Activated CD8-positive, alpha-beta memory T cell treated with anti-CD3 and anti-CD28 coated beads for 24 hours (primary cell): ENCODE results near the gene TRPV4.
A peak's percentile ranks its signal among the peaks of the same experiment; 100 is the strongest.

Experiments used
- DNase-seq: peaks from one replicate; pipeline ENCODE4 v3.0.0-alpha.2; 2020

Gene TRPV4

GRCh38 chr12:109760930-109761921 is 72.0 kb downstream of the TRPV4 start:
- peak; percentile 45 for DNase-seq

DNA sequence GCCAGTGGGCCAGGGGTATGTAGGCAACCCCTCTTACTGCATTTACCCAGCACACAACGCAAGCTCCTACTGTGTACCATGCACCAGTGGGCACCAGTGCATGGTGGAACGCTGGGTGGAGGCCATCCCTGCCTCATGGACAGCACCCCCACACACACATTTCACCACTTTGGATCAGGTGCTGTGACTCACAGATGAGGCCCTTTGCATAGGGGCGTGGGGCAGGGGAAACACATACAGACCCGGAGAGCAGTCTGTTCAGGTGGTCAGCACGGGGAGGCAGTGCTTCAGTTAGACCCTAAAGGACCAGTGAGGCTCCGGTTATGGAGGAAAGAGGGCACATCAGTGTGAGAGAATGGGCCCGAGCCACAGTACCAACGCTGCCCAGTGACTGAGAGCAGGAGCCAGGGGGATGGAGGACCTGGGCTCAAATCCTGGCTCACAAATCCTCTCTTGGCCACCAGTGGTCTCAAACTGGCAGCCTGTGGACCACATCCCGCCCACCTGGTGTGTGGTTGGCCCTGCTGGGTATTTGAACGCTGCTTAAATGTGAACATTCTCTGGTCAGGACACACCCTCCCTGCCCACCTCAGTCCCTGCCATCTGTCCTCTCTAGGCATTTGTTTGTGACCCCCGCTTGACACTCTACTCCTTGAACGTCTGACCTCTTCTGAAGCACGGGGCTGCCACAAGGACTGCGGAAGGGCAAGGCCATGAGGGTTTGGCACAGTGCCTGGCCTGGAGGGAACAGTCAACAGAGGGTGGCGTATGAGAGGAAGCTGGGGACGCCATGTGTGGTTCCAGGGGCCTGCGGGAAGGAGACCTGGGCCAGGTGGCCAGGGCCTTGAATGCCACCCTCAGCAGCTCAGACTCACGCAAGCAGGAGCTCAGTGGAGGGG is 72.9 kb downstream of the TRPV4 start:
- peak; percentile 47 for DNase-seq

DNA sequence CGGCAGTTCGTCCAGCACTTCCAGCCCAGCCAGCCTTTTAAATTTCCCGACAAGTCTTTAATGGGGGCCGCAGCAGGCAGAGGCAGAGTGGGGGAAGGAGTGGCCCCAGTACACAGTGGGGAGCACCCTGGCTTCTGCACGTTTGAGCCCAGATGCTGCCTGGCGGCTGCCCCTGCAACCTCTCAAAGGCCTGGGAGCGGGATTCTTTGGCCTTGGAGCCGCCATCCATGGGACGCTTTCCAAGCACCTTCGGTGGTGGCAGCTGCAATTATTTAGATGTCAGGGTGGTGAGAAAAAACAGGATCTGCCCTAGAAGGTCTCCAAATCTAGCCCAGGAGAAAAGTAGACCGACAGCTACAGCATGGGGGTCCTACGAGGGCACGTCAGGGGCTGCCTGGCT is 73.6 kb downstream of the TRPV4 start:
- peak; percentile 32 for DNase-seq

GRCh38 chr12:109758426-109759420 is 74.5 kb downstream of the TRPV4 start:
- DNase-seq: peak; percentile 50

DNA sequence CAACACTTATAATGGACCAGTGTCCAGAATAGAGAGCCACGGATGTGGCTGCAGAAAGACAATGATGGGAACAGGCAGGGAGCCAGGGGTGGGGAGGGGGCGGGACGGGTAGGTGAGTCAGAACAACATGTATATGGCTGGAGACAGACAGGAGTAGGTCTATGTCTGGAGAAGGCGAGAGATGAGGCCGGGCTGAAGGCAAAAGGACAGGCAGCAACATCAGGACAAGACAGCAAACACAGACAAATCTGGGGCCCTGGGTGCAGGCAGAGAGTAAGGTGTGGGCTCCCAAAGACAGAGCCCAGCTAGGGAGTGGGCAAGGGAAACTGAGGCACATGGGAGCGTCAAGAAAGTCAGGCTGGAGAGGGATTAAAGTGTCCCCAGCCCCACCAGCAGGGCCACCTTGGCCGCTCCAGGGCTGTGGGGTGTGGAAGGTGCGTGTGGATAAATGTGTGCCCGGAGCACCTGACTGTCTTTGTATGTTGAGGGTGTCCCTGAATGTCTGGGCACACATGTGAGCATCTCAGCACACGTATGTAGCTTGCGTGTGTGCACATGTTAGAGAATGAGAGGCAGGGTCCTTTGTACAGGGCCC is 75.4 kb downstream of the TRPV4 start:
- DNase-seq: peak; percentile 47

- DNase-seq: no peak
Observed at GRCh38 chr12:109756457-109756856, 76.7 kb downstream of the TRPV4 start.

- DNase-seq: no peak
Observed at GRCh38 chr12:109753959-109754358, 79.2 kb downstream of the TRPV4 start.

DNA sequence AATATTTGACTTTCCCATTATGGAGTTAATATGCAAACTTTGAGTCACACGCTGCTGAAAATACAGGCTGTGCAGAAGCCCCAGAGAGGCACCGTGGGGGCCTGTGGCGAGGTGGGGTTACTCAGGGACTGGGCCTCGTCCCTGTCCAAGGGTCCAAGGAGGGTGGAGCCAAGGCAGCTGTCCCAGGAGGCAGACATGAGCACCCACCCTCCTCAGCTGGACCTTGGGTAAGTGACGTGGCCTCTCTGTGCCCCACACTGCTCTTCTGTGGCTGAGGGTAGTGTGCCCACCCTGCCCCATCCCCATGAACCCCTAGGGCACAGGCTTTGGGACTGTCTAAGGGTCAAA is 80.2 kb downstream of the TRPV4 start:
- peak; percentile 17 for DNase-seq

- DNase-seq: peak; percentile 26
Observed at GRCh38 chr12:109752117-109753053, 80.8 kb downstream of the TRPV4 start.

DNA sequence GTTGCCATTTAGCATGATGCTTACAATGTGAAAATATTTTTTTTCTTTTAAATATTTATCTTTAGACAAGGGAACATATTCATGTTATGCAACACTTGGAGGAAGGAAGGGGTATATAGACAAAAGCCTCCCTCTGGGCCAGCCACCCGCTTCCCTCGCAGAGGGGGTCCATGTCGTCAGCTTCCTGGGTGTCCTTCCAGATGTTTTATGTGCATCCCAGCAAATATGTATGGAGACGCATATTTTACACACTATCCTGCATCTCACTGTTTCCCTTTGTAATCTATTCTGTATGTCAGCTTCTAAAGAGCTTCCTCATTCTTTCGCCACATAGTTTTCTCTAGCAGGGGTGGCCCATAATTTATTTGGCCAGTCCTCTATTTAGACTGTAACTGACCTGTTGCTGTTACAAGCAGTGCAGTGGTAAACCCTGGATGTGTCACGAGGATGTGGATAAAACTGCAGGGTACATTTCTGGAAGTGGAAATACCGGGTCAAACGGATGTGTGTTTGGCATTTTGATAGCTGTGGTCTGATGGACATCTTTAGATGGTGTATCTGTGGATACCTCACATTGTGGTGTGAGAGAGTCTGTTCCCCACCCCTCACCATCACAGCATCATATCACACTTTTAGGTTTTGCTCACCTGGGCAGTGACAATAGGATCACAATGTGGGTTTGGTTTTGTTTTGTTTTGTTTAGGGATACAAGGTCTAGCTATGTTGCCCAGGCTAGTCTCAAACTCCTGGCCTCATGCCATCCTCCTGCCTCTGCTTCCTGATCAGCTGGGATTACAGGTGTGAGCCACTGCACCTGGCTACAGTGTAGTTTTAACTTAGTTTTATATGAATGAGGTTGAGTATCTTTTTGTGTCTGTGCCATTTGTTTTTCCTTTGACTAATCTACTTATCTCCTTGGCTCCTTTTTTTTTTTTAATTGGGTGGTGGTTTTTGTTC is 87.9 kb downstream of the TRPV4 start:
- DNase-seq: no peak

DNA sequence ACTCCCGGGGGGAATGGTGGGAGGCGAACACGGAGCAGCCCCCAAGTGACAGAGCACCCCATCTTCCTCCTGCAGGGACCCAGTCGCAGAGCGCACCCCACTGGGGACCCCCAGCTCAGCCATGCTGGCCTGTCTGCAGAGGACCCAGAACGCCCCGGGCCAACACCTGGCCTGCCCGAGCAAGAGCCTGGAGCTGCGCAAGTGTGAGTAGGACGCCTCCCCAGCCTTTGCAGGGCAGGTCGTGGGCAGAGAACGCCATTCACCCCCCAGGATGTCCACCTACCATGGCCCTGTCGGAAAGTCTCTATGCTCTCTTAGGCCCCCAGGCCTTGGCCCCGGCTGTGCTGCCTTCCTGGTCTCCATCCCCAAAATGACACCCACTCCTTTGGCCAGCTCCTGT is 89.2 kb downstream of the TRPV4 start:
- no peak for DNase-seq

DNA sequence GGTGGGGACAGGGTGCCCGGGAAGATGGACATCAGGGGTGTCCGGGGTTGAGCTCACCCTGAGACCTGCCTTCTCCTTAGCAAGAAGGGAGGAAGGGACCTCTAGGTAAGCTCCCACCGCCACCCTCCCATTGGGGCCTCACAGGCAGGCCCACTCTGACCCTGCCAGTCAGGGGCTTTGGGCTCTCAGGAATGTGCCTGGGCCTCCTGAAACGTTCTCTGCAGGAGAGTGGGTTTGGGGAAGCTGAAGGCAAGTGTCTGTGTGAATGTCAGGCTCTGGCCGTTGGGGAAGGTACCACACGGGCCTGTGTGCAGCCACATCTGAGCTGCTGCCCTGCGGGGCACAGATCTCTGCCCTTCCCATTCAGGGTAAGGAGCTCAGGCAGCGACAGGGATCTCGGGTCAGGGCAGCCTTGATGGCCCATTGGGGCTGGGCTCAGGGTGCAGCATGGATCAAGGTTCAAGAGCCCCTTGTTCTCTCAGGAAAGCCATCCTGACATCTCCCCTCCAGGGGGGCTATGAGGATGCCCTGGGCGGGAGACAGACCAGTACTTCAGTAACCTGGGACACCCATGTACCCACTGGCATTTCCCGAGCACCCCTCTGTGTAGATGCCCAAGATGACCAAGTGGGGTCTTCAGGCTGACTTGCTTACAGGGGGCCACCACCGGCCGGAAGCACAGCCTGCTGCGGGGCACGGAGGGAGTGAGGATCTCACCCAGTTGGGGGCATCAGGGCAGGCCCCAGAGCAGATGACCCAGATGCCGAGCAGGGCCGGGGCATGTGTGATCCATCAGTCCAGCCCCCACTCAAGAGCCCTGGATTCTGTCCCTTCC is 89.9 kb downstream of the TRPV4 start:
- no peak for DNase-seq

DNA sequence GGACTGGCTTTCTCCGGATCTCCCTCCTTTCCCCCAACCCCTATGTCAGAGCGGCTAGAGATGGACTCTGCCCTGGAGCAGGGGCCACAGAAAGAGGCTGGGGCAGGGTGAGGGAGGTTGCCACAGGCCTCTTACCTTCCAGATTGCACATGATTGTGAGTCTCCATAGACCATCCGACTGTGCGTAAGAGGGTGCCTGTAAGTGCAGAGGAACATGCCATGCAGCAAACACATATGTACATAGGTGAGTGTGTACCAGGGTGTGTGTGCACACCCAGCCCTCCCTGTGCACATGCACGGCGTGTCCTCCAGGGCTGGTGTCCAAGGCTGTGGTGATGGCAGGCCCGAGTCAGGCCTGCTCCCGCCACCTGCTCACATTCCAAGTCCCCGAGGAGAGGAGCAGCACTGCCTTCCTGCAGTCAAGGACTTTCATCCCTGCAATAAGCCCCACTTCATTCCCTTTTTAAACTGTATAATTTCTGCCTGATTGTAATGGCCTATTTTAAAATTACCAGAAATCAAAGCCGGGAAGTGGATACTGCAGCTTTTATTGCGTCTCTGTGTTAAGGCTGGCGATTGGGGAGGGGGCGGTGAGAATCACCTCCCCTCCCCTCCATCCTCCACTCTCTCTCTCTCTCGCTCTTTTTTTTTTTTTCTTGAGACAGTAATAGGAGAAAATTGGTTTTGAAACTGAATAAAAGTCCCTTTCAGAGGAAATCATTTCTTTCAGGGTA is 91.1 kb downstream of the TRPV4 start:
- DNase-seq: no peak

- no peak for DNase-seq
Observed at GRCh38 chr12:109741286-109741969, 91.8 kb downstream of the TRPV4 start.

GRCh38 chr12:109740694-109741245 is 92.4 kb downstream of the TRPV4 start:
- DNase-seq: no peak

GRCh38 chr12:109739747-109740693 is 93.2 kb downstream of the TRPV4 start:
- DNase-seq: peak; percentile 51
